ENCODE data around the gene GRM4.

The GRM4 gene

GRCh38 chr6:34157236-34157830 is 11.4 kb upstream of the GRM4 start:
- no peak for DNase-seq (ENCODE audit: low spot score)

GRCh38 chr6:34155471-34156300 is 9.8 kb upstream of the GRM4 start:
- DNase-seq (ENCODE audit: low spot score) = no peak

- DNase-seq (ENCODE audit: low spot score) = no peak
These were observed 9.0 kb upstream of the GRM4 start for GRCh38 chr6:34154668-34155447.

GRCh38 chr6:34152806-34153520 is 7.1 kb upstream of the GRM4 start:
- DNase-seq (ENCODE audit: low spot score) = no peak

GRCh38 chr6:34152042-34152524 is 6.2 kb upstream of the GRM4 start:
- no peak for DNase-seq (ENCODE audit: low spot score)

- DNase-seq (ENCODE audit: low spot score) = no peak
These were observed 5.6 kb upstream of the GRM4 start for GRCh38 chr6:34151321-34152041.

- DNase-seq (ENCODE audit: low spot score) = no peak
These were observed 4.9 kb upstream of the GRM4 start for GRCh38 chr6:34150766-34151165.

- no peak for DNase-seq (ENCODE audit: low spot score)
These were observed 4.0 kb upstream of the GRM4 start for GRCh38 chr6:34149831-34150400.

- DNase-seq (ENCODE audit: low spot score) = no peak
These were observed 3.5 kb upstream of the GRM4 start for GRCh38 chr6:34149452-34149810.

GRCh38 chr6:34148631-34149451 is 3.0 kb upstream of the GRM4 start:
- no peak for DNase-seq (ENCODE audit: low spot score)

GRCh38 chr6:34147906-34148630 is 2.2 kb upstream of the GRM4 start:
- no peak for DNase-seq (ENCODE audit: low spot score)

- no peak for DNase-seq (ENCODE audit: low spot score)
These were observed 1.1 kb upstream of the GRM4 start for GRCh38 chr6:34146801-34147592.

GRCh38 chr6:34145161-34146020 is 496 bp downstream of the GRM4 start:
- DNase-seq (ENCODE audit: low spot score) = no peak

- no peak for DNase-seq (ENCODE audit: low spot score)
These were observed 1.2 kb downstream of the GRM4 start for GRCh38 chr6:34144581-34145160.

GRCh38 chr6:34143884-34144580 is 1.9 kb downstream of the GRM4 start:
- no peak for DNase-seq (ENCODE audit: low spot score)

GRCh38 chr6:34143196-34143883 is 2.5 kb downstream of the GRM4 start:
- no peak for DNase-seq (ENCODE audit: low spot score)

Measured in hematopoietic multipotent progenitor cell treated with erythropoietin and hydrocortisone succinate and interleukin-3 and kit ligand, for 17 days (in vitro differentiated cells).